DOHH2 (cell line): ENCODE data around the gene ANKHD1.

ENCODE experiments used
- EZH2phosphoT487 ChIP-seq: fragments of 200-600 bp; sonication (generic); IDR thresholded peaks from 2 replicates; pipeline ENCODE4 v1.6.1; 2017; ENCODE audit warnings: borderline replicate concordance, mild to moderate bottlenecking, antibody characterized with exemption, low read length, moderate library complexity, mixed read lengths
- TF ChIP-seq, protein P1 (sequence below): fragments of 200-600 bp; sonication (generic); IDR thresholded peaks from one replicate; pipeline ENCODE4 v1.5.1; 2014; ENCODE audit warnings: antibody characterized with exemption, mild to moderate bottlenecking, low read depth, low read length; ENCODE audit not compliant: poor library complexity, severe bottlenecking

DNA sequence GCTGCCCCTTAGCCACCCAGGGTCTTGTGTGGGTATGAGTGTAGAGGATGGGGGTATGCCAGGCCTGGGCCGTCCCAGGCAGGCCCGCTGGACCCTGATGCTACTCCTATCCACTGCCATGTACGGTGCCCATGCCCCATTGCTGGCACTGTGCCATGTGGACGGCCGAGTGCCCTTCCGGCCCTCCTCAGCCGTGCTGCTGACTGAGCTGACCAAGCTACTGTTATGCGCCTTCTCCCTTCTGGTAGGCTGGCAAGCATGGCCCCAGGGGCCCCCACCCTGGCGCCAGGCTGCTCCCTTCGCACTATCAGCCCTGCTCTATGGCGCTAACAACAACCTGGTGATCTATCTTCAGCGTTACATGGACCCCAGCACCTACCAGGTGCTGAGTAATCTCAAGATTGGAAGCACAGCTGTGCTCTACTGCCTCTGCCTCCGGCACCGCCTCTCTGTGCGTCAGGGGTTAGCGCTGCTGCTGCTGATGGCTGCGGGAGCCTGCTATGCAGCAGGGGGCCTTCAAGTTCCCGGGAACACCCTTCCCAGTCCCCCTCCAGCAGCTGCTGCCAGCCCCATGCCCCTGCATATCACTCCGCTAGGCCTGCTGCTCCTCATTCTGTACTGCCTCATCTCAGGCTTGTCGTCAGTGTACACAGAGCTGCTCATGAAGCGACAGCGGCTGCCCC lies 165.6 kb downstream of the ANKHD1 start:
- TF ChIP-seq, protein P1, sequence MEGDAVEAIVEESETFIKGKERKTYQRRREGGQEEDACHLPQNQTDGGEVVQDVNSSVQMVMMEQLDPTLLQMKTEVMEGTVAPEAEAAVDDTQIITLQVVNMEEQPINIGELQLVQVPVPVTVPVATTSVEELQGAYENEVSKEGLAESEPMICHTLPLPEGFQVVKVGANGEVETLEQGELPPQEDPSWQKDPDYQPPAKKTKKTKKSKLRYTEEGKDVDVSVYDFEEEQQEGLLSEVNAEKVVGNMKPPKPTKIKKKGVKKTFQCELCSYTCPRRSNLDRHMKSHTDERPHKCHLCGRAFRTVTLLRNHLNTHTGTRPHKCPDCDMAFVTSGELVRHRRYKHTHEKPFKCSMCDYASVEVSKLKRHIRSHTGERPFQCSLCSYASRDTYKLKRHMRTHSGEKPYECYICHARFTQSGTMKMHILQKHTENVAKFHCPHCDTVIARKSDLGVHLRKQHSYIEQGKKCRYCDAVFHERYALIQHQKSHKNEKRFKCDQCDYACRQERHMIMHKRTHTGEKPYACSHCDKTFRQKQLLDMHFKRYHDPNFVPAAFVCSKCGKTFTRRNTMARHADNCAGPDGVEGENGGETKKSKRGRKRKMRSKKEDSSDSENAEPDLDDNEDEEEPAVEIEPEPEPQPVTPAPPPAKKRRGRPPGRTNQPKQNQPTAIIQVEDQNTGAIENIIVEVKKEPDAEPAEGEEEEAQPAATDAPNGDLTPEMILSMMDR, result no peak
- TF ChIP-seq EZH2phosphoT487, result no peak
